ENCODE results near the gene CNOT11.
"Not testable (repeated sequence)": the region's sequence is repeated elsewhere in the genome, so short reads cannot be mapped to it uniquely, and the experiment has no call there.

CNOT11 gene

GRCh38 chr2:101252408-101253012 lies at the start of gene CNOT11:
CNOT11 (plus strand) TSS chr2:101252886; CDS start chr2:101252965, 79 bp downstream.
- H3K4me3 ChIP-seq = peak within 1 kb of the TSS; percentile 87 to 100 (median 95)
- H3K27ac ChIP-seq = peak within 1 kb of the TSS; percentile 92 to 99 (median 98)

- no peak overlapping the region for H3K4me3 ChIP-seq
- no peak overlapping the region for H3K27ac ChIP-seq
Observed at GRCh38 chr2:101204400-101205115, 48.1 kb upstream of the CNOT11 start.

DNA sequence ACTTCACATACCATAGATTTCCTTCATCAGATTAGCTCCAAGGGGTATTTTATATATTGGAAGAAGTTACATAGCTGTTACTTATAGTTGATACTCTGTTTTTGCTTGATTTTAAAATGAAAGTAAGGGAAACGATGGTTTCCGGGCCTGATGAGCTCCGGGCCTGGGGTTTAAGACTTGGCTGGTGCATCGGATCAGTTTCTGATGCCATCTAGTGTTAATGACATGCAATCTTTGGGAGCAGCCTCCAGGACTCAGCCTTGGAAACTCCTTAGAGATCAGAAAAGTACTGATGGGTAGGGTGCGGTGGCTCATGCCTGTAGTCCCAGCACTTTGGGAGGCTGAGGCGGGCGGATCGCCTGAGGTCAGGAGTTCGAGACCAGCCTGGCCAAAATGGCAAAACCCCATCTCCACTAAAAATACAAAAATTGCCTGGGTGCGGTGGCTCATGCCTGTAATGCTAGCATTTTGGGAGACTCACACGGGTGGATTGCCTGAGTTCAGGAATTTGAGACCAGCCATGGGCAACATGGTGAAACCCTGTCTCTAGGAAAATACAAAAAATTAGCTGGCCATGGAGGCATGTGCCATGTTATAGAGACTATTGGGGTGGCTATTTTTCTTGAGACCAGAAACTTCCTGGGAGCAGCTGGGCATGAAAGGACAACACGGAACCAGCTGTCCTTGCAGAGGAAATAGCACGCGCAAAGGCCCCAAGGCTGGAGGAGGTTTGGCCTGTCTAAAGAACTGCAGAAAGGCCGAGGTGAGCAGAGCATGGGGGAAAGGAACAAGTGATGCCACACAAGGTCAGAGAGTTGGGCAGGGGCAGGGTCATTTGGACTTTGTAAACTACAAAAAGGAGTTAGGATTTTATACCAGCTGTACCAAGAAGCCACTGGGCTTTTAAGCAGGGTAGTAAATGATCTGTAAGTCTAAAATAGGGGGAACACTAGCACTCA lies 46.9 kb upstream of the CNOT11 start:
- H3K4me3 ChIP-seq = no peak overlapping the region
- peak overlapping the region in 4 of 21 experiments; percentile 17 to 44 (median 34) for H3K27ac ChIP-seq

GRCh38 chr2:101208830-101209229 lies 43.9 kb upstream of the CNOT11 start:
- no peak overlapping the region for H3K4me3 ChIP-seq
- no peak overlapping the region for H3K27ac ChIP-seq

- no peak overlapping the region for H3K27ac ChIP-seq
Observed at GRCh38 chr2:101219246-101219645, 33.4 kb upstream of the CNOT11 start.

DNA sequence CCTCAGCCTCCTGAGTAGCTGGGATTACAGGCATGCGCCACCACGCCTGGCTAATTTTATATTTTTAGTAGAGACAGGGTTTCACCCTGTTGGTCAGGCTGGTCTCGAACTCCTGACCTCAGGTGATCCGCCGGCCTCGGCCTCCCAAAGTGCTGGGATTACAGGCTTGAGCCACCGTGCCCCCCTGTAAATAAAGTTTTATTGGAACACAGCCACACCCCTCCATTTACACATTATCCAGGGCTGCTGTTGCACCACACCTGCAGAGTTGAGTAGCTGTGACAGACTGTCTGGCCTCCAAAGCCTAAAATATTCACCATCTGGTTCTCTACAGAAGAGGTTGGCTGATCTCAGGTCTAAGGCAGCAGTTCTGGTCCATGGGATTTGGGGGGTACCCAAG lies 32.6 kb upstream of the CNOT11 start:
- not testable (repeated sequence) for H3K27ac ChIP-seq, H3K4me3 ChIP-seq

More at GRCh38 chr2:101219246-101219645, 33.4 kb upstream of the CNOT11 start:
- no peak overlapping the region for H3K4me3 ChIP-seq

GRCh38 chr2:101223814-101224231 lies 28.9 kb upstream of the CNOT11 start:
- Histone ChIP-seq H3K27ac (peak overlapping the region in 1 of 21 experiments; percentile 29), H3K4me3 (no peak overlapping the region)

- Histone ChIP-seq H3K4me3 (no peak overlapping the region), H3K27ac (no peak overlapping the region)
Observed at GRCh38 chr2:101230541-101231001, 22.1 kb upstream of the CNOT11 start.

- no peak overlapping the region for H3K4me3 ChIP-seq
- no peak overlapping the region for H3K27ac ChIP-seq
Observed at GRCh38 chr2:101231240-101231639, 21.4 kb upstream of the CNOT11 start.

GRCh38 chr2:101231937-101232730 lies 20.6 kb upstream of the CNOT11 start:
- H3K4me3 ChIP-seq = no peak overlapping the region
- H3K27ac ChIP-seq = no peak overlapping the region

DNA sequence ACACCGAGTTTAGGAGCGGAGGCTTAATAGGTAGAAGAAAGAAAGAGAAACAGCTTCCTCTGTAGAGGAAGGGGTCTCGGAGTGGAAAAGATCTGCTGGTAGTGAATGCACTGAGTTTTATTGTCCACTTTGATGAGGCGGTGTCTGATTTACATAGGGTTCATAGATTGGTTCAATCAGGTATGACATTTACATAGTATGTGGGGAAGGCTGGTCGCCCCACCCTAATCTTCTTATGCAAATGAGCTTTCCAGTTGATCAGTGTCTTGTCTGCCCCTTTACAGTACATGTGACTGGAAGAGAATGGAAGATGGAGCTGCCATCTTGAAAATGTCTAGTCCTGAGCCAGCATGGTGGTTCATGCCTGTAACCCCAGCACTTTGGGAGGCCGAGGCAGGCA lies 19.9 kb upstream of the CNOT11 start:
- Histone ChIP-seq H3K27ac (no peak overlapping the region), H3K4me3 (no peak overlapping the region)

DNA sequence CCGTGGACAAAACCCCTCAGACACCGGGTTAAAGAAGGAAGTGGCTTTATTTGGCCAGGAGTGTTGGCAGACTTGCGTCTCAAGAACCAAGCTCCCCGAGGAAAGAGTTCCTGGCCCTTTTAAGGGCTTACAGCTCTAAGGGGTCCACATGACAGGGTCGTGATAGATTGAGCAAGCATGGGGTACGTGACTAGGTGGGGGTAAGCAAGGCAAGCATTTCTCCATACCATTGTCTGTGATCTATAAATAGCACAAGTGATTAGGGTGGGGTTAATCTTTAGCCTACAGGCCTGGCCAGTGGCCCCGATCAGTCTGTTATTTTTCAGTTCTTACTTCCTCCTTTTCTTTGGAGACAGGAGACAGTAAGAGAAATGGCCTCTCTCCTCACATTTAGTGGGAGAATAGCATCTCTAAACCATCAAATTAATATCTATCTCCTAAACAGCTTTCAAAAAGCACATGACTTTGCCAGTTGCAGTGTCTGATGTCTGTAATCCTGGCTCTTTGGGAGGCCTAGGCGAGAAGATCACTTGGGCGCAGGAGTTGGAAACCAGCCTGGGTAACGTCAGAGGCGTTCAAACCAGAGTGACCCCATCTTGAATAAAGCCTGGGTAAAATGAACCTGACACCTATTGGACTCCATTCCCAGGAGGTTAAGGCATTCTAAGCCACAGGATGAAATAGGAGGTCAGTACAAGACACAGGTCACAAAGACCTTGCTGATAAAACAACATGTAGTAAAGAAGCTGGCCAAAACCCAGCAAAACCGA lies 18.3 kb upstream of the CNOT11 start:
- H3K4me3 ChIP-seq = no peak overlapping the region
- H3K27ac ChIP-seq = no peak overlapping the region

- H3K4me3 ChIP-seq, H3K27ac ChIP-seq: not testable (repeated sequence)
Observed at GRCh38 chr2:101235956-101236355, 16.7 kb upstream of the CNOT11 start.

- H3K27ac ChIP-seq, H3K4me3 ChIP-seq: not testable (repeated sequence)
Observed at GRCh38 chr2:101237944-101238343, 14.7 kb upstream of the CNOT11 start.

GRCh38 chr2:101238930-101239759 lies 13.5 kb upstream of the CNOT11 start:
- no peak overlapping the region for H3K4me3 ChIP-seq
- H3K27ac ChIP-seq = no peak overlapping the region

- H3K4me3 ChIP-seq, H3K27ac ChIP-seq: not testable (repeated sequence)
Observed at GRCh38 chr2:101239760-101240118, 12.9 kb upstream of the CNOT11 start.

DNA sequence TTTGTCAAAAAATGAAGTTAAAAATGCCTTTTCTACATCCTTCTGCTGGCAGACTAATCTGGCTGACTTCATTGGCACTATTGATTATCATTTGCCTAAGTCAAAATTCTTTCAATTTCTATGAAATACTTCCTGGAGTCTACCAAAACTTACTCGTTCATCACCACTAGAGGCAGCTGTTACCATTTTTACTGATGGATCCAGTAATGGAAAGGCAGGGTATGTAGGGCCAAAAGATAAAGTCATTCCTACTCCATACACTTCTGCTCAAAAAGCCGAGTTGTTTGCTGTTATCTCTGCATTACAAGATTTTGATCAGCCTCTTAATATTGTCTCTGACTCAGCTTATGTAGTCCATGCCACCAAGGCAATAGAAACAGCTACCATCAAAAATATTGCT lies 12.0 kb upstream of the CNOT11 start:
- not testable (repeated sequence) for H3K4me3 ChIP-seq, H3K27ac ChIP-seq

DNA sequence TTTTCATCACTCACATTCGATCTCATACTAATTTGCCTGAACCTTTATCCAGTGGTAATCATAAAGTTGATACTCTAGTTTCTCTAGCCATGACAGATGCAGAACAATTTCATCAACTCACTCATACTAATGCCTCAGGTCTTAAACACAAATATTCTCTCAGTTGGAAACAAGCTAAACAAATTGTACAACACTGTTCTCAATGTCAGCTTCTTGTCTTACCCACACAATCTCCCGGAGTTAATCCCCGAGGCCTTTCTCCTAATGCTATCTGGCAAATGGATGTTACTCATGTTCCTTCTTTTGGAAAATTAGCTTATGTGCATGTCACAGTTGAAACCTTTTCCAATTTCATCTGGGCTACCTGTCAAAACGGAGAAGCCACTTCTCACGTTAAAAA lies 11.5 kb upstream of the CNOT11 start:
- no peak overlapping the region for H3K27ac ChIP-seq
- H3K4me3 ChIP-seq = no peak overlapping the region
